Endothelial cell of umbilical vein (primary cell): ENCODE data around the gene SPON1. TPM values are rescaled to one million over a fixed set of nuclear protein-coding genes. Genes with fewer than 3 reads are reported as not detected.

ENCODE experiments used
- BruUV-seq: library from RNA; stranded (reverse); fragments of 400-500 nt; replicated peaks from 2 replicates; lab custom pipeline; 2021; lab: Mats Ljungman, UMichigan
- CTCF ChIA-PET: fragments of 300-600, 350-600 bp; sonication (Branson Sonifier 250); formaldehyde crosslinking; loops from one replicate; lab custom pipeline; 2021; ENCODE audit warnings: antibody characterized with exemption, inconsistent platforms; lab: Charles Lee
- POLR2A ChIA-PET: fragments of 300-600, 350-600 bp; sonication (Branson Sonifier 250); formaldehyde crosslinking; loops from one replicate; lab custom pipeline; 2021; ENCODE audit warnings: antibody characterized with exemption, inconsistent platforms; lab: Charles Lee
- DNase-seq: peaks from one replicate; pipeline ENCODE4 v3.0.0-alpha.2; 2011; ENCODE audit warnings: low read depth, low spot score
- FAIRE-seq: peaks from 2 replicates; lab custom pipeline; 2011; peaks lifted over from hg19 to GRCh38; lab: Jason Lieb, UNC
- H2AFZ ChIP-seq: 2 replicates; pipeline ENCODE4 v1.6.0; 2012; ENCODE audit warnings: low read depth, low read length, control low read depth, inconsistent platforms
- H3K27ac ChIP-seq: 2 replicates; pipeline ENCODE4 v1.5.1; 2011; ENCODE audit warnings: low read depth, mild to moderate bottlenecking, control low read depth, low read length, moderate library complexity; ENCODE audit not compliant: insufficient read depth
- H3K27me3 ChIP-seq, 2 experiments: 2 replicates each; pipeline versions ENCODE4 v1.6.0 to v1.6.1; 2011; ENCODE audit warnings: low read length in 2 of 2, mixed read lengths in 1 of 2; ENCODE audit not compliant: control insufficient read depth in 2 of 2, insufficient read depth in 2 of 2
- H3K36me3 ChIP-seq, 2 experiments: 2 replicates in 1 of 2; 3 replicates in 1 of 2; pipeline ENCODE4 v1.5.1; 2011; ENCODE audit warnings: low read length in 2 of 2, mild to moderate bottlenecking in 1 of 2, moderate library complexity in 1 of 2; ENCODE audit not compliant: control insufficient read depth in 2 of 2, insufficient read depth in 2 of 2; ENCODE audit errors: extremely low read depth in 1 of 2
- H3K4me1 ChIP-seq: 3 replicates; pipeline ENCODE4 v1.5.1; 2011; ENCODE audit warnings: mild to moderate bottlenecking, low read length; ENCODE audit not compliant: control insufficient read depth, insufficient read depth; ENCODE audit errors: extremely low read depth
- H3K4me2 ChIP-seq: 2 replicates; pipeline ENCODE4 v1.6.1; 2011; ENCODE audit warnings: low read length, control low read depth, mixed read lengths; ENCODE audit not compliant: insufficient read depth
- H3K4me3 ChIP-seq, 3 experiments: fragments of 200-600 bp in 1 of 3; sonication (generic), shearing (Covaris generic) in 1 of 3; replicated peaks in 1 of 3; 2 replicates each; pipeline ENCODE4 v1.5.1; 2011 to 2016; ENCODE audit warnings: control low read depth in 3 of 3, low read length in 3 of 3, mild to moderate bottlenecking in 2 of 3, inconsistent platforms in 1 of 3, low read depth in 1 of 3, moderate library complexity in 1 of 3; ENCODE audit not compliant: insufficient read depth in 1 of 3
- H3K79me2 ChIP-seq: 2 replicates; pipeline ENCODE4 v1.6.0; 2012; ENCODE audit warnings: low read length, inconsistent platforms; ENCODE audit not compliant: control insufficient read depth, insufficient read depth
- H3K9ac ChIP-seq: replicated peaks from 2 replicates; pipeline ENCODE3; 2011; ENCODE audit warnings: low read length, control low read depth; ENCODE audit not compliant: insufficient read depth; ENCODE audit errors: extremely low read depth
- H3K9me1 ChIP-seq: replicated peaks from 3 replicates; pipeline ENCODE4 v1.6.0; 2011; ENCODE audit warnings: mild to moderate bottlenecking, low read length; ENCODE audit not compliant: control insufficient read depth, insufficient read depth; ENCODE audit errors: extremely low read depth
- H3K9me3 ChIP-seq: replicated peaks from 2 replicates; pipeline ENCODE4 v1.5.1; 2012; ENCODE audit warnings: low read length, inconsistent platforms; ENCODE audit not compliant: control insufficient read depth, insufficient read depth
- H4K20me1 ChIP-seq: replicated peaks from 2 replicates; pipeline ENCODE3; 2011; ENCODE audit warnings: mild to moderate bottlenecking, low read length; ENCODE audit not compliant: control insufficient read depth, insufficient read depth; ENCODE audit errors: extremely low read depth
- CTCF ChIP-seq, 2 donors: IDR thresholded peaks; 1 replicate in 1 of 2; 2 replicates in 1 of 2; pipeline ENCODE4 v1.5.1; 2011; ENCODE audit warnings: low read length in 2 of 2, mild to moderate bottlenecking in 2 of 2, moderate library complexity in 2 of 2, control low read depth in 1 of 2, inconsistent platforms in 1 of 2, low read depth in 1 of 2; ENCODE audit not compliant: insufficient read depth in 1 of 2; ENCODE audit errors: extremely low read depth in 1 of 2
- EZH2 ChIP-seq: IDR thresholded peaks from 2 replicates; pipeline ENCODE4 v1.6.1; 2012; ENCODE audit warnings: borderline replicate concordance, low read depth, mild to moderate bottlenecking, moderate library complexity, low read length, inconsistent platforms; ENCODE audit not compliant: severe bottlenecking
- FOS ChIP-seq: IDR thresholded peaks from 2 replicates; pipeline ENCODE4 v1.6.1; 2011; ENCODE audit warnings: mild to moderate bottlenecking, low read length, moderate library complexity, borderline replicate concordance; ENCODE audit not compliant: insufficient read depth
- GATA2 ChIP-seq: IDR thresholded peaks from 2 replicates; pipeline ENCODE4 v1.7.0; 2011; ENCODE audit warnings: low read depth, mild to moderate bottlenecking, moderate library complexity, mixed read lengths, low read length; ENCODE audit not compliant: insufficient read length, insufficient read depth
- JUN ChIP-seq: IDR thresholded peaks from 2 replicates; pipeline ENCODE4 v1.6.1; 2011; ENCODE audit warnings: borderline replicate concordance, low read depth; ENCODE audit not compliant: insufficient read length, insufficient read depth
- MAX ChIP-seq: IDR thresholded peaks from 2 replicates; pipeline ENCODE4 v1.6.1; 2011; ENCODE audit not compliant: insufficient read depth, insufficient read length
- MYC ChIP-seq: IDR thresholded peaks from one replicate; pipeline ENCODE4 v1.6.1; 2011; ENCODE audit warnings: mild to moderate bottlenecking, low read depth, low read length
- POLR2A ChIP-seq: IDR thresholded peaks from 2 replicates; pipeline ENCODE4 v1.6.1; 2012; ENCODE audit warnings: low read depth, mild to moderate bottlenecking, control low read depth, low read length
- POLR2AphosphoS5 ChIP-seq: IDR thresholded peaks from 2 replicates; pipeline ENCODE4 v1.6.1; 2012; ENCODE audit warnings: low read depth, mild to moderate bottlenecking, control low read depth, low read length, moderate library complexity; ENCODE audit not compliant: insufficient read depth
- dilution Hi-C: fragments of 300-500 bp; cut with MboI; formaldehyde crosslinking; loops from one replicate; pipeline ENCODE4 v1.15.0; 2019; ENCODE audit warnings: low sequenced_read_pairs; ENCODE audit not compliant: extremely low pct_ligation_motif_present
- intact Hi-C: fragments of 100-400 bp; cut with micrococcal nuclease; formaldehyde crosslinking; loops from one replicate; pipeline ENCODE4 v1.10.0; 2022
- polyA plus RNA-seq, 4 experiments: library from polyadenylated mRNA; depleted of rRNA in 3 of 4; stranded (reverse) in 3 of 4; unstranded in 1 of 4; fragments of >200 nt; gene quantifications; 2 replicates each; pipeline versions ENCODE4 v1.2.1 to v1.2.3, GENCODE V29; 2011 to 2012; ENCODE audit warnings: missing spikeins in 1 of 4
- total RNA-seq: library from RNA; stranded (reverse); gene quantifications from 2 replicates; pipeline ENCODE4 v1.2.3, GENCODE V29; 2021

Gene SPON1
- total and polyA plus RNA-seq, 2 donors (not counting 3 experiments of a cell fraction or from before 2014, with no cell fraction given) = 0.31 TPM; not detected in 1

- POLR2A ChIA-PET = no interaction called here
- H3K27me3 ChIP-seq = peaks cover 32 to 76% of the 10 kb centered on the region in 2 experiments
- BruUV-seq = no TSS peak
Measured at GRCh38 chr11:13954591-13954990, 7.9 kb upstream of the SPON1 start.

More at GRCh38 chr11:13954591-13954990, 7.9 kb upstream of the SPON1 start:
- H3K9ac ChIP-seq = no peak overlapping the region
- H3K79me2 ChIP-seq = no peaks in the 10 kb centered on the region
- H3K36me3 ChIP-seq = no peaks in the 10 kb centered on the region
- no peak overlapping the region for H2AFZ ChIP-seq
- CTCF ChIA-PET = interaction anchor here (1.3 to 5.0 kb wide), 4 partner anchors 12 to 296 kb away, joined by 3 to 48 read pairs (median 7); no protein-coding TSS in a partner anchor
- no peak overlapping the region for H3K27ac ChIP-seq
- no peak overlapping the region for H3K4me3 ChIP-seq
- intact Hi-C loops (loop anchor here (2.0 to 10.0 kb wide), 2 partner anchors 182 to 470 kb away; no protein-coding TSS in a partner anchor), dilution Hi-C loops (no loop called here)
- TF ChIP-seq CTCF (IDR thresholded peaks at IDR 0.05; ENCODE audit: extremely low read depth in 1 of 2, insufficient read depth in 1 of 2, low read depth in 1 of 2, low read length in 2 of 2) = no peak
- TF ChIP-seq MAX = no peak
- TF ChIP-seq MYC = no peak
- TF ChIP-seq GATA2 = no peak
- TF ChIP-seq EZH2 = no peak
- TF ChIP-seq FOS = no peak
- TF ChIP-seq POLR2A = no peak
- no peak for TF ChIP-seq POLR2AphosphoS5
- no peak for TF ChIP-seq JUN
- DNase-seq (no peak), FAIRE-seq (no peak)
- no peaks in the 10 kb centered on the region for H3K4me1 ChIP-seq
- no peaks in the 10 kb centered on the region for H3K9me3 ChIP-seq
- no peaks in the 10 kb centered on the region for H3K9me1 ChIP-seq
- no peak overlapping the region for H3K4me2 ChIP-seq
- no peaks in the 10 kb centered on the region for H4K20me1 ChIP-seq
